ENCODE results near the gene KATNB1.

Gene KATNB1

GRCh38 chr16:57735755-57736418 lies at the start of gene KATNB1:
KATNB1 (plus strand) TSS chr16:57735770; CDS start chr16:57737244, 1,474 bp downstream.
- DNase-seq (ENCODE audit: low read depth, low spot score): no peak

- no peak for DNase-seq (ENCODE audit: low read depth, low spot score)
Measured at GRCh38 chr16:57686577-57686976, 49.0 kb upstream of the KATNB1 start.

- no peak for DNase-seq (ENCODE audit: low read depth, low spot score)
Measured at GRCh38 chr16:57687363-57687929, 48.1 kb upstream of the KATNB1 start.

GRCh38 chr16:57688487-57688986 lies 47.0 kb upstream of the KATNB1 start:
- no peak for DNase-seq (ENCODE audit: low read depth, low spot score)

GRCh38 chr16:57688987-57689761 lies 46.4 kb upstream of the KATNB1 start:
- no peak for DNase-seq (ENCODE audit: low read depth, low spot score)

- no peak for DNase-seq (ENCODE audit: low read depth, low spot score)
Measured at GRCh38 chr16:57689762-57690558, 45.6 kb upstream of the KATNB1 start.

GRCh38 chr16:57690782-57691471 lies 44.6 kb upstream of the KATNB1 start:
- no peak for DNase-seq (ENCODE audit: low read depth, low spot score)

GRCh38 chr16:57692636-57693035 lies 42.9 kb upstream of the KATNB1 start:
- no peak for DNase-seq (ENCODE audit: low read depth, low spot score)

- no peak for DNase-seq (ENCODE audit: low read depth, low spot score)
Measured at GRCh38 chr16:57693550-57693949, 42.0 kb upstream of the KATNB1 start.

GRCh38 chr16:57694231-57694724 lies 41.3 kb upstream of the KATNB1 start:
- DNase-seq (ENCODE audit: low read depth, low spot score): no peak

GRCh38 chr16:57694725-57695679 lies 40.6 kb upstream of the KATNB1 start, which contains the start of gene DRC7:
DRC7 (plus strand) TSS chr16:57694806; CDS start chr16:57697950, 3,144 bp downstream.
- DNase-seq (ENCODE audit: low read depth, low spot score): peak; percentile 50

GRCh38 chr16:57695680-57696069 lies 39.9 kb upstream of the KATNB1 start:
- no peak for DNase-seq (ENCODE audit: low read depth, low spot score)

GRCh38 chr16:57696240-57696639 lies 39.3 kb upstream of the KATNB1 start:
- no peak for DNase-seq (ENCODE audit: low read depth, low spot score)

GRCh38 chr16:57697896-57698537 lies 37.6 kb upstream of the KATNB1 start:
- DNase-seq (ENCODE audit: low read depth, low spot score): no peak

- no peak for DNase-seq (ENCODE audit: low read depth, low spot score)
Measured at GRCh38 chr16:57698812-57699405, 36.7 kb upstream of the KATNB1 start.

GRCh38 chr16:57699481-57699880 lies 36.1 kb upstream of the KATNB1 start:
- DNase-seq (ENCODE audit: low read depth, low spot score): no peak

GRCh38 chr16:57699899-57700298 lies 35.7 kb upstream of the KATNB1 start:
- no peak for DNase-seq (ENCODE audit: low read depth, low spot score)

GRCh38 chr16:57700781-57701551 lies 34.6 kb upstream of the KATNB1 start:
- no peak for DNase-seq (ENCODE audit: low read depth, low spot score)

All from iPS DF 19.7 (cell line).